Hematopoietic multipotent progenitor cell (in vitro differentiated cells): ENCODE measurements around the gene LEKR1. TPM values are rescaled to one million over a fixed set of nuclear protein-coding genes. Genes with fewer than 3 reads are reported as not detected.
"Not testable (repeated sequence)": the region's sequence is repeated elsewhere in the genome, so short reads cannot be mapped to it uniquely, and the experiment has no call there.

Experiments used
- DNase-seq, 3 donors: peaks; one replicate each; pipeline ENCODE4 v3.0.0-alpha.2; 2011 to 2015; ENCODE audit warnings: low read depth in 2 of 3, low spot score in 2 of 3
- total RNA-seq: library from RNA; depleted of rRNA; stranded (reverse); fragments of >200 nt; gene quantifications from one replicate; pipeline ENCODE4 v1.2.3, GENCODE V29; 2012

The LEKR1 gene
- total RNA-seq, result 1.1 TPM

DNA sequence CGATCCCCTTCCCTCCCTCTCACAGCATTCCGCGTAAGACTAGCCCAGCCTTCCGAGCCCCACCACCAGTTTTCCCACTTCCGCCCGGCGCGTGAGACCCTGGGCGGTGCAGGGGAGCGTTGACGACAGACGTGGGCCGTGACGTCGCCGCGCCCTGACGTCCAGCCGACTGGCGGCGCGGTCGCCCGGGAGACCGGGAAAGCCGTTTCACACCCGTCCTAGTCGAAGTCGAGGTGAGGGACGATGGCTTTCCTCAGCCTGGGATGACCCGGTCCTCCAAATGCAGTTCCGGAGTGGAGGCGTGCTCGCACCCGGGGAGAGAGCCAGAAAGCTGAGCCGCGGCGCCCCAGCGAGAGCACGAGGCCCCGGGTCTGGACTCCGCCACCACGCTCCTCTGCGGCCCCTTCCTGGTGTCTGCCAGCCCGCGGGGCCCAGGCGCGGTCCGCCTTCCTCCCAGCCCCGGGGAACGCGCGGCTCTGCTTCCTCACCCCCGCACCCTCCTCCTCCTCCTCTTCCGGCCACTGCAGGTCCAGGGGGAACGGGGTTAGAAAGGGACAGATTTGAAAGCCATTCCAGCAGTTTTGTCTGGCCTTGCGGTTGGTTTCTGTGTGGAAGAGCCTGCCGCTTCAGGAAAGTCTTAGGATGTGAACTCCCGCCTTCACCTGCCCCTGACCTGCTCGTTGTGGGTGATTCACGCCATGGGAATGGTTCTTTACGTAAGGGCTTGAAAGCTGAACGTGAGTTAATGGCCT, at the start of gene LEKR1:
Gene LEKR1 (plus strand): TSS at position 210 of the 752 bp plus-strand sequence. CDS start 2,977 bp downstream, outside the sequence.
- peak; percentile 45 to 62 (median 54) for DNase-seq

DNA sequence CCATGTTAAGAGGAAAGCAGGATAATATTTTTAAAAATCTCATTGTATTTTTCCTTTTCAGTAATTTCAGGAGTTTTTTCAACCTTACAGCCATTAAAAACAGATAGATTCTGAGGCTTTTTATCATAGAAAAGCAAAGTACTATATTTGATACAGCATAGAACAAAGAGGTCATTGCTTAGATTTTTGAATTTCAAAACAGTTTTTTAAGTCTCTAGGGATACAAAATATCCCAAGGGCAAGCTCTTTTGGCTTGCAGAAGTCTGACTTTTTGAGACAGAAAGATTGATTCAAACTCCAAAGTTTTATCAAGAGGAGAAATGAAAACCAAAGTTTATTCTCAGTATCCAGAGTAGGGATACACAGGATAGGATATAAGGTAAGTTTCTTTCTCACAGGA, 49.3 kb upstream of the LEKR1 start:
- DNase-seq, result no peak

DNA sequence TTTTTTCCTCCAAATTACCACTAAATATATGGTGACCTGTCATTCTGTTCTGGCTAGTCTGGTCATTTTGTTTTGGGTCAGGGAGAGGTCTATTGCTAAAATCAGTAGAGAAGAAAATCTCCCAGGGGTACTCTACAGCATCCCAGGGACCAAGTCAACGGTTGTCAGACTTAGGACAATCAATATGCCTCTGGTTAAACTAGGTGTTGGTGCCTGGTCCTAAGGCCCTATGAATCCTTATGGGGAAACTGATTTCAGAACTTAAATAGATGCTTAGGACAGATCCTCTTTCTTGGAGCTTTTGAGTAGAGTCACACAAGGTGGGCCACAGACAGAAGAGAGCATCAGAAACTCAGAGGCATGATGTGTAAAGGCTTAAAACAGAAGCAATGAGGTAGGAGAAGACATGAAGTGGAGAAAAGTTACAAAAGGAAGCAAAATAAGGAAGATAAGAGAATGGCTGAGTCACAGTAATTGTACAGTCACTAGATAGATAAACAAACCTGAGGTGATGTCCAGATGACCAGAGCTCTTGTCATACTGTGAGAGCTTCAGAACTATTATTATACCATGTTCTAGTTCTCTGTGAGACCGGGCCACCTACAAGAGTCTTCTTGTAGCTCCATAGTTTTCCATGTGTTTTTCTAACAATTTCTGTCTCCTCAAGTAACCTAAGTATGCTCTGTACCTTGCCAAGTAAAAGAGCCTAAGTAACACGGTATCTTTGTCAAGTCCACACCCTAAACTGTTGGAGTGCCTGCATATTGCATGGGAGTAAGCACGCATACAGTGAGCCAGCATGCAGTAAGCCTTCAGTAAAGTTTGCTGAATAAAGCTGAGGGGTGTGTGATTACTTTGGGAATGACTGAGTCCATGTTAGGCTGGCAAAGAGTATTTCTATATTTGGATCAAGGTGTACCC, 44.6 kb upstream of the LEKR1 start:
- DNase-seq, result peak in 2 of 3 donors; percentile 11 to 14

DNA sequence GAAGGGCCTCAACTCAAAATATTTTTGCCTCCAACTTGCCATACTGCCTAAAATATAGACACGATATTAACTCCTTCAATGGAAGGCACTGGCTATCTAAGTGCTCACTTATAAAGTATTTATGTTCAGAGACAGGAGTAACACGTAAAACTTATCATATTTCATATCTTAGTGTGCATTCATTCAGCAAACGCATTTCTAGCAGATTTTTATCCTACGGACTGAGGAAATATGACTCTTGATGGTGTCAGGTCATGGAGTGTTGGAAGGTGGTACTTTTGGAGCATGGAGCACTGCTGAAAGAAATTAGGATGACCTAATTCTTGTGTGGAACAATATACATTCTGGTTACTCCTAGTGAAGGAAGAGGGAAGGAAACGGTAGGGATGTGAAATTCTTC, 43.8 kb upstream of the LEKR1 start:
- no peak for DNase-seq

DNA sequence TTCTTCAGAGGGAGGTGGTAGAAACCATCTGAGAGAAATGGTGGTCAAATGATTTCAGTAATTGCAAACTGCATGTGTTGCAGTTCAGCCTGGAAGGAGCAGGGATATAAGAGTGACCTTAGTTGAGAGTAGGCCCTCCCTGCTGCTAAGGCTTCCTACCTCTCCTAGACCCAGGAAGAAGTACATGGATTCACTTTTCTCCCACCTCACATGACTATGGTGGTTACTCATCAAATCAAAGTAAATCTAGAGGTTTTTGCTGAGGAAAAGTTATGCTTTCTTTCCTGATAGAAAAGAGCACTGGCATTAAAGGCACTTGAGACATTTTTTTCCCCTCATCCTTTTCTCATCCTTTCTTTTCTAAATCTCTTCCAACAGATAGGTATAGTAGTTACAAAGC, 43.2 kb upstream of the LEKR1 start:
- no peak for DNase-seq

DNA sequence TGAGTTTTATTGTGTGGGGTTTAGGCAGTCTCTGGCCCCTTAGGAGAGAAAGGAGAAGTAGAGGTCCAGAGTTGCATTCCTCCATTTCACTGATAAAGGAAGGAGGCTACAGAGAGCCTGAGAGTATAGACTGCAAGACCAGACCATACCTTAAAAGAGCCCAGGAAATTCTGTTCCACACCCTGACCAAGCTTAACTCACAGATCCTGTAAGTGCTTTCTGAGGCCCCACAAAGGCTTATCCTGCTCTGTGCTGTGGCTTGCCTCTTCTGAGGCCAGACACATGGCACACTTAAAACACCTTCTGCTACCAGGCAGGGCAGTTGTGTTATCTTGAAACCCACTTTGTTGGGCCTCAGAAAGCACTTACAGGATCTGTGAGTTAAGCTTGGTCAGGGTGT, 39.2 kb upstream of the LEKR1 start:
- no peak for DNase-seq

DNA sequence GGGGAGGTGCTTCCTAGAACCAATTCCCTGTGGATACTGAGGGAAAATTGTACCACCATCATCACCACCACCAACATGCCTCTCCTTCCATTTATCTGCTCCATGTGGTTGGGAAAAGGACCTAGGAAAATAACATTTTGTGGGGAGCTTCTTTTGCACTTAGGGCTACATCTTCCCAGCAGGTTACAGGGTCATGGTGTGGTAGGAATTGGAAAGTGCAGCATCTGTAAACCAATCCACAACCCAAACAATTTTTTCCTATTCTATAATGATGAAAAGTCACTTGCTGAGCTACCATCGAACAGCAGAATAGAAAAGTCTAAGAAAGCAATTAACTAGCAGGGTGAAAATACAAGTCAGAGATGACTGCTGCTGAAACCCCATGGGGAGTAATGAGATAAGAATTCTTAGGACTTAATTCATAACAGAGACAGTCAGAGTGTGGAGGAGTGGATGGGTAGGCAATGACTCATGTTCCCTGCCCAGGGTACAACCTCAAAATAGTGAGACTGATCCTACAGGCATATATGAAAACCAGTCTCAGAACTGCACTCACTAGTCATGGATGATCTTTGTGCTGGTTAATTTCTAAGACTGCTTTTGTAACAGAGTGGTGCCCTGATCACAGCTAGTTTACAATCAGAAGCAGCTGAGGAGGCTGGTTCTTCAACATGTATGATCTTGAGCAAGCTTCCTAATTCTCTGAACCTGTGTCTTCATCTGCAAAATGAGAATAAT, 38.1 kb upstream of the LEKR1 start:
- DNase-seq, result no peak

DNA sequence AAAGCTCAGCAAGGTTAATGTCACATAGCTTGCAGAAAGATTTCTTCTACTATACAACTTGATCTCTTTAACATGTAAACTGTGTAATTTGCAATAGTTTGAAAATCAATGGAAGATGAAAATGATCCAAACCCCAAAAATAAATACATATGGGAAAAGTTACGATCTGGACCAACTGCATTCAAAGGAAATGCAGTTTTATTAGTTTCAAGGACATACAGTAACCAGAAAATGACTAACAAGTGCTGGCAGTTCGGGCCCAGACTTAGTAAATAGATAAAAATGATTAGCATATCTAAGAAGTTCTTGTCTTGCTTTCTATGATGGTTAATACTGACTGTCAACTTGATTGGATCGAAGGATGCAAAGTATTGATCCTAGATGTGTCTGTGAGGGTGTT, 37.3 kb upstream of the LEKR1 start:
- DNase-seq, result no peak

DNA sequence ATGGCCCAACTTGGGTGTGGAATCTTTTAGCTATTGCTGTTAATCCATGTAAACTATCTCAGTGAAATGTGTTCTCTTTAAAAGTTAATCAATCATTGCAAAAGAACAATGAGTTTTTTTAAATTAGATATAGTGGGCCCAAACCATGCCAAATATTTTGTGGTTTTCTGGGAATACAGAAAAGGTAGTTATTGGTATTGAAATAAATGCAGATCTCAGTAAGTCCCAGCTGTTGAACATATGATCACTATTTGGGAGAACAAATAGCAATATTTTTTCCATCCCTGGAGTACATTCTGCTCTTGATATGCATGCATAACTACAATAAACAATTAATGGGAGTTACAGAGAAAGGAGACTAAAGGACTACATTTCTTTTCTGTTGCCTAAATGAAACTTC, 36.0 kb upstream of the LEKR1 start:
- DNase-seq, result no peak

DNA sequence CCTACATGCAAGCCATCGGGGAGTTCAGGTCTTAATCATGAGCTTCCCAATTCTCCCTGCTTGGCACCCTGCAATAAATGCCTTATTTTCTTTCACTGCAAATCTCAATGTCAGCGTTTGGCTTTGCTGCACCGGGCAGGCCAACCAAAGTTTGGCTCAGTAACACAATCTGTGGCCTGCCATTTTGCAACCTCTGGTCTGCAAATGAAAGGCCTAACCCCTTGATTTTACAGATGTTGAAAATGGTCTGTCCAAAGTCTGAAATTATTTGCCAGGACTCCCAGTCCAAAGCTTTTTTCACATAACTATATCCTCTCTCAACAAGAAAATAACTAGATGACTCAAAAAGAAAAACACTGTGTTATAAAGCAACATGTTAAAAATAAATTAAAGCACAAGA, 34.0 kb upstream of the LEKR1 start:
- DNase-seq, result no peak

DNA sequence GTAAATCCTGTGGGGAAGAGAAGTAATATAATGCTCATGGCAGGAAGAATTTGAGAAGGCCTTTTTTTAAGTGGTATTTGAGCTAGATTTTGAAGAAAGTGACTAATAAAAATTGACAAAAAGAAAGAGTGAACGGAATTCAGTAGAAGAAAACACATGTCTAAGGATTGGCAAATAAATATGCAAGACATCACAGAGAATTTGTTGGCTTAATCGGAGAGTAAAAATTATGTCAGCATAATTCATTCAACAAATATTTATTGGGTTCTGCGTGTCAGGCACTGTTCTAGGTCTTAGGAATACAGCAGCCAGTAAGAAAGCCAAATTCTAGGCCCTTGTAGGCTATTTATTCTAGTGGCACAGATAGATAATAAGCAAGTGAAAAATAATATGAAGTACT, 33.6 kb upstream of the LEKR1 start:
- DNase-seq, result no peak

DNA sequence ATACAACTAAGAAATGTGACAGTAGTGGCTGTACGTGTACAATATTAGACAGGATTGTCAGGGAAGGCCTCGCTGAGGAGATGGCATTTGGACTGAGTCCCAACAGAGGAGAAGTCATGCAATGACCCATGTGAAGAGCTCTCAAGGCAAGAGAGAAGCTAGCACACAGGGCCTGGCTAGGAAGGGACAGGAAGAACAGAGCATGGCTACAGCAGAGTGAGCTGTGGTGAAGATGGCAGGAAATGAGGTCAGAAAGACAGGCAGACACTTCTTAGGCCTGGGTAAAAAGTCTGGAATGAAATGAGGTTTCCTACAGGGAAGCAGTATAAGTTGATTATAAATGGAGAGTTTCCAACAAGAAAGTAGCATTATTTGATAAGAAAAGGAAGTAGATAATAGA, 33.2 kb upstream of the LEKR1 start:
- no peak for DNase-seq

DNA sequence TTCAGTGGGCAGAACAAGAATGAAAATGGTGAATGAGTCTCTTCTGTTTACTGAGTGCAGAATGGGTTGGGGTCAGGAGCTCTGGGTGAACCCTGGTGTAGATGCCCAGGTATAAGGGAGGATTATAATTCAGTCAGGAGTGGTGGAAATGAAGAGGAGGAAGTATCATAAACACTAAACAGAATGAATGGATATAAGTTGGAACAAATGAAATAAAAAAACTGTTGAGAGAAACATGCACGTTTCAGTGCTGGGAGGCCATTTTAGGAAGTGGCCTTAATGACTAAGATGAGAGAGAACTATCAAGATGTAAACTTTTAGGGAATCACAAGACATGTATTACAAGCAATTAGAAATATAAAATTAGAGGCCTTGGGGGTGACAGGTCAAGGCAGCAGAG, 32.8 kb upstream of the LEKR1 start:
- DNase-seq, result no peak

DNA sequence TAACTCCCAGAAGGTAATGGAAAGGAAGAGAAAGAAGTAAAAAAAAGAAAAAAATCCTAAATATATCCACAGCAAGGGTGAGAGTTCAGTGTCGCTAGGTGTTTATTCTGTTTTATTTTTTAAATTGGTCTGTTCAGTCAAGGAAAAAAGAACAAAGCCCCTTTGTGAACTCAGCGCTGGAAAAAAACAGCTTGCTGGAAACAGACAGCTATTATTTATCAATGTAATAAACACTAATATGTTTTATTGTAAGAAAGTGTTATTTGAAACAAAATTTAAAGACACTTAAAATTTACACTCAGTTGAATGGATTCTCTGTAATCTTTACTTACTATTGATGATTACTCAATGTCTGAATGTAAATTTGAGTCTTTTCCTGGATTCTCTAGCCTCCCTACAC, 32.3 kb upstream of the LEKR1 start:
- DNase-seq, result no peak

DNA sequence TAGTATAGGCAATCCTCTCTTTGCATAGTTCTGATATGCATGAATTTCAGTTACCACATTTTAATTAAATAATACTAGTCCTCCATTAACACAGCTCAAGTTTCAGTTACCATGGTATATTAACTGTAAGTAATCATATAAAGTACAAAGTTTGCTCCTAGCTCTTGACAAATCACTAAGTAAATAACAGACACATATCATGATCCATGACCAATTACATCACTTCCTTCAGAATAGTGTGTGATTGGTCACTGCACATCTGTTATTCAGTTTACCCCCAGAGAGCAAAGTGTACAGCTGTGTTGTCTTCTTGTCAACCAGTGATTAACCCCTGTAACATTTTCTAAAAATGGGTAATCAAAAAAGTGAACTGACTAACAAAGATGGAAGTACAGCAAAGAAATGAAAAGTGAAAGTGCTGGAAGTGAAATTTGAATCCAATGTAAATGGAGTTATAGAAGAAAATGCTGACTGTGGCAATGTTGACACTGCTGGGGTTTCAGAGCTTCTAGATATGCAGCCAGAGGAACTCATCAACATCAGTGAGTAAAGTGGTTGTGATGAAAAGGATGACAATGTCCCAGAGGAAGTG, 30.2 kb upstream of the LEKR1 start:
- no peak for DNase-seq

DNA sequence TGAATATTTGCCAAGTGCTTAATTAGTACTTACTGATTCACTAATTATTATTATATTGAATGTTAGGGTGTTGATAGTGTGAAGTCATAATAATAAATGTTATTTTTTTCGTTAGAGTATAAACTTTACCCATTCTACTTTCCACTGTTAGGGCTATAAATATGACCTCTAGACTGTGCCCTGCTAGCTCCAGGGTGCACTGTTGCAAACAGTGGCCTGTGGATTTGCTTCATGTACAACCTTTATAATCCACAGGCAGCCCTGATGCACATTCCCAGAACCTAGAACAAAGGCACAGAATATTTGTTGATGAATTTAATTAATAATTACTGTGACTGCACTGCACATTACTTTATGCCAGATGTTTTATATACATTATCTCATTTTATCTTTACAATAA, 28.8 kb upstream of the LEKR1 start:
- no peak for DNase-seq

DNA sequence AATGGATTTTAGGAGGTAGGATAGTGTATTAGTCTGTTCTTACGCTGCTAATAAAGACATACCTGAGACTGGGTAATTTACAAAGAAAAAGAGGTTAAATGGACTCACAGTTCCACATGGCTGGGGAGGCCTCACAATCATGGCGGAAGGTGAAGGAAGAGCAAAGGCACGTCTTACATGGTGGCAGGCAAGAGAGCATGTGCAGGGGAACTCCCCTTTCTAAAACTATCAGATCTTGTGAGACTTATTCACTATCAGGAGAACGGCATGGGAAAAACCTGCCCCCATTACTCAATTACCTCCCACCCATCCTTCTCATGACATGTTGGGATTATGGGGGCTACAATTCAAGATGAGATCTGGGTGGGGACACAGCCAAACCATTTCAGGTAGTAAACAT, 25.9 kb upstream of the LEKR1 start:
- DNase-seq, result not testable (repeated sequence)

DNA sequence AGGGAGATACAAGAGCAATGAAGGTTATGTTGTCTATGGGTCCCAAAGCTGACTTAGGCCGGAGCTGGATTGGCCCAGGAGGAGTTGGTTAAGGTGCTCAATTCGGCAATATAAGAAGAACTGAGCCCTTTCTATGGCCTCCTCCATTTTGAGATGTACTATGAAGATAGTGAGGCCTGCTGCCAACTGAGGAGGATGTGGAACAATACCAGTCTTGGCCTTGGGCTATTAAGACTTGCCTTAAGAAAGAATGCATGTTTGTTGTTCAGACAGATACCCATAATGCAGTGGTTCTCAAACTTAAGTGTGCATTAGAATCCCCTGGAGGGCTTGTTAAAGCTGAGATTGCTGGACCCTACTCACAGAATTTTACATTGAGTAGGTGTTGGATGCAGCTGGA, 24.4 kb upstream of the LEKR1 start:
- no peak for DNase-seq

DNA sequence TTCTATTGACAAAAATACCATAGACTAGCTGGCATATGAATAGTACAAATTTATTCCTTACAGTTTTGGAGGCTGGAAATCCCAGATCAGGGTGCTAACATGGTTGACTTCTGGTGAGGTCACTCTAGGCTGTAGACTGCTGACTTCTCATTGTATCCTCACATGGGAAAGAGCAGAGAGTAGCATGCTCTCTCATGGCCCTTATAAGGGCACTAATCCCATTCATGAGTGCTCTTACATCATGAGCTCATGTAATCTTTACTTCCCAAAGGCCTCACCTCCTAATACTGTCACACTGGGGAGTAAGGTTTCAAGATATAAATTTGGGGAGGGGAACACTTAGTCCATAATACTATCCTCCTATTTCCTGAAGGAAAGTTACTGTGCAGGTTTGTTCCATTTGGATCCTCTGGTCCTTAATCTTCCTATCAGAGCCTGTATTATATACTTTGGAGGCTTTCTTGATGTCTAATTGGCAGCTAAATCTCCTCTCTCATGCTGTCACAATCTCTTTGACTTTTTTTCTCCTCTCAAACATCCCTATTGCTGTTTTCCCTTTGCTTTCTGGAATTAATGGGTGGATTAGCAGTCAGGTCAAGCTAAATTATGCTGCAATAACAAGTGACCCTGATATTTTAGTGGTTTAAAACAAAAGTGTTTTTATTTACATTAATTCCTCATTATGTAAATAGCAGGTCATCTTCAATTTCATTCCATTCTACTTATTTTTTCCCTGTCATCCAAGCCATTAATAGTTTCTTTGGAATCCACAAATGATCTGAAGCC, 23.1 kb upstream of the LEKR1 start:
- no peak for DNase-seq
